HepG2 (cell line): ENCODE measurements around the gene HSPA1L. TPM values are rescaled to one million over a fixed set of nuclear protein-coding genes. Genes with fewer than 3 reads are reported as not detected.

Experiments
- ARID2 ChIP-seq: sonication (generic); formaldehyde crosslinking; IDR thresholded peaks from 2 replicates; pipeline ENCODE4 v1.8.1; 2022; ENCODE audit warnings: mild to moderate bottlenecking, missing genetic modification reagents, borderline replicate concordance
- FOXK2 ChIP-seq: fragments of 450-650 bp; IDR thresholded peaks from 2 replicates; pipeline ENCODE4 v1.6.1; 2016
- ISL2 ChIP-seq: sonication (generic); formaldehyde crosslinking; IDR thresholded peaks from 2 replicates; pipeline ENCODE4 v1.5.0; 2020; ENCODE audit warnings: missing genetic modification reagents
- KDM1A ChIP-seq: IDR thresholded peaks from 2 replicates; pipeline ENCODE4 v1.6.1; 2016; ENCODE audit warnings: missing compliant biosample characterization
- KDM4B ChIP-seq: sonication (generic); formaldehyde crosslinking; IDR thresholded peaks from 2 replicates; pipeline ENCODE4 v1.4.0; 2020; ENCODE audit warnings: missing genetic modification reagents
- NCOR1 ChIP-seq: fragments of 200-600 bp; sonication (generic); IDR thresholded peaks from 2 replicates; pipeline ENCODE4 v1.7.0; 2017; ENCODE audit warnings: antibody characterized with exemption, low read length, borderline replicate concordance
- PHF20 ChIP-seq: sonication (generic); formaldehyde crosslinking; IDR thresholded peaks from 2 replicates; pipeline ENCODE4 v1.5.0; 2020; ENCODE audit warnings: mild to moderate bottlenecking, missing genetic modification reagents
- PPARG ChIP-seq: conservative IDR thresholded peaks from 2 replicates; pipeline ENCODE4 v1.6.1; 2016; ENCODE audit warnings: missing biosample characterization, missing genetic modification reagents
- SOX13 ChIP-seq, 3 experiments: fragments of 450-650 bp in 1 of 3; sonication (generic) in 1 of 3; formaldehyde crosslinking in 1 of 3; IDR thresholded peaks in 2 of 3; conservative IDR thresholded peaks in 1 of 3; 2 replicates each; pipeline versions ENCODE4 v1.5.0 to v1.6.1; 2016 to 2020; ENCODE audit warnings: antibody characterized with exemption in 1 of 3, mild to moderate bottlenecking in 1 of 3, missing compliant biosample characterization in 1 of 3, missing genetic modification reagents in 1 of 3, moderate library complexity in 1 of 3
- ZBTB20 ChIP-seq: sonication (generic); formaldehyde crosslinking; IDR thresholded peaks from 2 replicates; pipeline ENCODE4 v1.8.1; 2023; ENCODE audit warnings: missing genetic modification reagents, low read depth, mild to moderate bottlenecking, borderline replicate concordance
- ZNF234 ChIP-seq: sonication (generic); formaldehyde crosslinking; conservative IDR thresholded peaks from 2 replicates; pipeline ENCODE4 v1.5.1; 2020; ENCODE audit warnings: mild to moderate bottlenecking, missing genetic modification reagents
- ZNF652 ChIP-seq: IDR thresholded peaks from 2 replicates; pipeline ENCODE4 v1.6.1; 2016; ENCODE audit warnings: low read depth, borderline replicate concordance
- polyA plus RNA-seq, 8 experiments: library from polyadenylated mRNA; depleted of rRNA in 3 of 8; stranded (reverse) in 7 of 8; unstranded in 1 of 8; fragments of >200 nt; fragmentation: Illumina TruSeq in 4 of 8; extraction: Trizol in 4 of 8; gene quantifications; 2 replicates each; pipeline versions ENCODE4 v1.2.1 to v1.2.3, GENCODE V29; 2011 to 2016; ENCODE audit warnings: low read depth in 4 of 8, missing spikeins in 1 of 8, mixed read lengths in 1 of 8; ENCODE audit not compliant: insufficient read depth in 1 of 8
- total RNA-seq, 5 experiments: library from RNA; depleted of rRNA; stranded (reverse); fragments of >200 nt; fragmentation: Illumina TruSeq; extraction: Trizol; gene quantifications; 2 replicates each; pipeline ENCODE4 v1.2.3, GENCODE V29; 2016; ENCODE audit warnings: low read depth in 1 of 5
- TF ChIP-seq, protein P1 (sequence below), 2 experiments: sonication (generic) in 1 of 2; formaldehyde crosslinking in 1 of 2; IDR thresholded peaks; 2 replicates each; pipeline versions ENCODE4 v1.4.0 to v1.6.1; 2018 to 2020; ENCODE audit warnings: missing genetic modification reagents in 2 of 2, borderline replicate concordance in 1 of 2, low read depth in 1 of 2, mild to moderate bottlenecking in 1 of 2, missing biosample characterization in 1 of 2
- TF ChIP-seq, protein P2 (sequence below): sonication (generic); formaldehyde crosslinking; IDR thresholded peaks from 2 replicates; pipeline ENCODE4 v1.5.0; 2020; ENCODE audit warnings: mild to moderate bottlenecking, missing genetic modification reagents
- TF ChIP-seq, protein P3 (sequence below): sonication (generic); formaldehyde crosslinking; IDR thresholded peaks from 2 replicates; pipeline ENCODE4 v1.4.0; 2020; ENCODE audit warnings: missing genetic modification reagents, low read depth, mild to moderate bottlenecking, borderline replicate concordance
- TF ChIP-seq, protein P4 (sequence below): sonication (generic); formaldehyde crosslinking; IDR thresholded peaks from 2 replicates; pipeline ENCODE4 v1.4.0; 2020; ENCODE audit warnings: mild to moderate bottlenecking, missing genetic modification reagents
- TF ChIP-seq, protein P5 (sequence below): sonication (generic); formaldehyde crosslinking; IDR thresholded peaks from 2 replicates; pipeline ENCODE4 v1.4.0; 2020; ENCODE audit warnings: mild to moderate bottlenecking, missing genetic modification reagents, borderline replicate concordance

HSPA1L gene
- total and polyA plus RNA-seq, 2 of the 13 experiments (the other 11 are each of a cell fraction or from before 2014, with no cell fraction given): 0.55 to 1.0 TPM

DNA sequence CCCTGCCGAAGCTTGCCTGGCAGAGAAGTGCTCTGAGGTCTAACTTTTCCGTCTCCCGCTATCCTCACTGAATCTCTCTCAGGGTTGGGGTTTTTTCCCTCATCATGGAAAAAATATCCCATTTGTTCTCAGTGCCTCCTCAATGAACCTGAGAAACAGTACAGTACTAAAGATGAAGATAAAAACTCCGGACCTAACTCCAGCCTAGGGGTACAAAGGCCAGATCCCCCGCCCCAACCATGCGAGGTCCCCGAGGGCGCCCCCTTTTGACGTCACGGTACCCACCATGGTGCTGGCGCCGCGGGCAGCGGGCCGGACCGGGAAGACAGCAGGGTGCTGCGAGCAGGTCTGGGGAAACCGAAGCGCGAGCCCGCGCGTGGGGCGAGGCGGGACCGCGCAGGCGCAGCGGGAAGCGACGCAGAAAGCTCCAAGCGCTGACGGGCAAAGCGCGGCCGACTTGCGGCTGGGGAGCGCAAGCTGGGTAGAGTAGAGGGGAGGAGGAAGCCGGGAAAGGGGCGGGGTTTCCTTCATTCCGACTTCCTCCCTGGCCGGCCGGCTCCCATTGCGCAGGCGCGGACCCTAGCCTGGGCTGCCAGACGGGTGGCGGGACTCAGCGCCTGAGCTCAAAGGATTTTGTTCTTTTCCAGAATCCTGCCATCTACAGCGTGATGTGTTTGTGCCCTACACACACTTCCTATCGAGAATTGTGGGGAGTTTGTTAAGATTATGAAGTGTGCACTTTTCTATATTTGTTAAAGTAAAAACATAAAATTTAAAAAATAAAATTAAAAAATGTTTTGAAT, 8.4 kb downstream of the HSPA1L start, which contains the start of gene LSM2 (continued):
- TF ChIP-seq PHF20 (CRISPR knock-in tag): peak; percentile 95
- TF ChIP-seq, protein P1, sequence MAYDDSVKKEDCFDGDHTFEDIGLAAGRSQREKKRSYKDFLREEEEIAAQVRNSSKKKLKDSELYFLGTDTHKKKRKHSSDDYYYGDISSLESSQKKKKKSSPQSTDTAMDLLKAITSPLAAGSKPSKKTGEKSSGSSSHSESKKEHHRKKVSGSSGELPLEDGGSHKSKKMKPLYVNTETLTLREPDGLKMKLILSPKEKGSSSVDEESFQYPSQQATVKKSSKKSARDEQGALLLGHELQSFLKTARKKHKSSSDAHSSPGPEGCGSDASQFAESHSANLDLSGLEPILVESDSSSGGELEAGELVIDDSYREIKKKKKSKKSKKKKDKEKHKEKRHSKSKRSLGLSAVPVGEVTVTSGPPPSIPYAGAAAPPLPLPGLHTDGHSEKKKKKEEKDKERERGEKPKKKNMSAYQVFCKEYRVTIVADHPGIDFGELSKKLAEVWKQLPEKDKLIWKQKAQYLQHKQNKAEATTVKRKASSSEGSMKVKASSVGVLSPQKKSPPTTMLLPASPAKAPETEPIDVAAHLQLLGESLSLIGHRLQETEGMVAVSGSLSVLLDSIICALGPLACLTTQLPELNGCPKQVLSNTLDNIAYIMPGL (CRISPR knock-in tag; IDR thresholded peaks at IDR 0.05; ENCODE audit: borderline replicate concordance in 1 of 2, low read depth in 1 of 2): peak; percentile 98 to 99
- TF ChIP-seq KDM1A (CRISPR knock-in tag): no peak
- peak; percentile 87 for TF ChIP-seq ZBTB20 (CRISPR knock-in tag)
- TF ChIP-seq, protein P2, sequence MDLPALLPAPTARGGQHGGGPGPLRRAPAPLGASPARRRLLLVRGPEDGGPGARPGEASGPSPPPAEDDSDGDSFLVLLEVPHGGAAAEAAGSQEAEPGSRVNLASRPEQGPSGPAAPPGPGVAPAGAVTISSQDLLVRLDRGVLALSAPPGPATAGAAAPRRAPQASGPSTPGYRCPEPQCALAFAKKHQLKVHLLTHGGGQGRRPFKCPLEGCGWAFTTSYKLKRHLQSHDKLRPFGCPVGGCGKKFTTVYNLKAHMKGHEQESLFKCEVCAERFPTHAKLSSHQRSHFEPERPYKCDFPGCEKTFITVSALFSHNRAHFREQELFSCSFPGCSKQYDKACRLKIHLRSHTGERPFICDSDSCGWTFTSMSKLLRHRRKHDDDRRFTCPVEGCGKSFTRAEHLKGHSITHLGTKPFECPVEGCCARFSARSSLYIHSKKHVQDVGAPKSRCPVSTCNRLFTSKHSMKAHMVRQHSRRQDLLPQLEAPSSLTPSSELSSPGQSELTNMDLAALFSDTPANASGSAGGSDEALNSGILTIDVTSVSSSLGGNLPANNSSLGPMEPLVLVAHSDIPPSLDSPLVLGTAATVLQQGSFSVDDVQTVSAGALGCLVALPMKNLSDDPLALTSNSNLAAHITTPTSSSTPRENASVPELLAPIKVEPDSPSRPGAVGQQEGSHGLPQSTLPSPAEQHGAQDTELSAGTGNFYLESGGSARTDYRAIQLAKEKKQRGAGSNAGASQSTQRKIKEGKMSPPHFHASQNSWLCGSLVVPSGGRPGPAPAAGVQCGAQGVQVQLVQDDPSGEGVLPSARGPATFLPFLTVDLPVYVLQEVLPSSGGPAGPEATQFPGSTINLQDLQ (CRISPR knock-in tag): no peak
- TF ChIP-seq PPARG (CRISPR knock-in tag): peak; percentile 78
- TF ChIP-seq ZNF652 (CRISPR knock-in tag): no peak
- TF ChIP-seq ISL2 (CRISPR knock-in tag): peak; percentile 61; the same call in 1 of the 2 replicates
- TF ChIP-seq KDM4B: peak; percentile 47
- no peak for TF ChIP-seq FOXK2
- TF ChIP-seq, protein P3, sequence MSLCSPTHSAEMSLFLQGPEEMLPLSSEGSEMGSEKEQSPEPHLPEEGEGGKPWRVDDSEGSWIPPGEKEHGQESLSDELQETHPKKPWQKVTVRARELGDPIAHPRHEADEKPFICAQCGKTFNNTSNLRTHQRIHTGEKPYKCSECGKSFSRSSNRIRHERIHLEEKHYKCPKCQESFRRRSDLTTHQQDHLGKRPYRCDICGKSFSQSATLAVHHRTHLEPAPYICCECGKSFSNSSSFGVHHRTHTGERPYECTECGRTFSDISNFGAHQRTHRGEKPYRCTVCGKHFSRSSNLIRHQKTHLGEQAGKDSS (CRISPR knock-in tag): peak; percentile 99
- TF ChIP-seq SOX13 (IDR thresholded peaks at IDR 0.05): no peak
- TF ChIP-seq SOX13 (CRISPR knock-in tag; conservative IDR thresholded peaks at IDR 0.05 in 1 of 2, IDR thresholded peaks at IDR 0.05 in 1 of 2): peak in 1 of 2 experiments; percentile 54; a peak in 2 of 4 replicates
- TF ChIP-seq, protein P4, sequence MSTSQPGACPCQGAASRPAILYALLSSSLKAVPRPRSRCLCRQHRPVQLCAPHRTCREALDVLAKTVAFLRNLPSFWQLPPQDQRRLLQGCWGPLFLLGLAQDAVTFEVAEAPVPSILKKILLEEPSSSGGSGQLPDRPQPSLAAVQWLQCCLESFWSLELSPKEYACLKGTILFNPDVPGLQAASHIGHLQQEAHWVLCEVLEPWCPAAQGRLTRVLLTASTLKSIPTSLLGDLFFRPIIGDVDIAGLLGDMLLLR: peak; percentile 86
- peak; percentile 84 for TF ChIP-seq NCOR1
- TF ChIP-seq, protein P5, sequence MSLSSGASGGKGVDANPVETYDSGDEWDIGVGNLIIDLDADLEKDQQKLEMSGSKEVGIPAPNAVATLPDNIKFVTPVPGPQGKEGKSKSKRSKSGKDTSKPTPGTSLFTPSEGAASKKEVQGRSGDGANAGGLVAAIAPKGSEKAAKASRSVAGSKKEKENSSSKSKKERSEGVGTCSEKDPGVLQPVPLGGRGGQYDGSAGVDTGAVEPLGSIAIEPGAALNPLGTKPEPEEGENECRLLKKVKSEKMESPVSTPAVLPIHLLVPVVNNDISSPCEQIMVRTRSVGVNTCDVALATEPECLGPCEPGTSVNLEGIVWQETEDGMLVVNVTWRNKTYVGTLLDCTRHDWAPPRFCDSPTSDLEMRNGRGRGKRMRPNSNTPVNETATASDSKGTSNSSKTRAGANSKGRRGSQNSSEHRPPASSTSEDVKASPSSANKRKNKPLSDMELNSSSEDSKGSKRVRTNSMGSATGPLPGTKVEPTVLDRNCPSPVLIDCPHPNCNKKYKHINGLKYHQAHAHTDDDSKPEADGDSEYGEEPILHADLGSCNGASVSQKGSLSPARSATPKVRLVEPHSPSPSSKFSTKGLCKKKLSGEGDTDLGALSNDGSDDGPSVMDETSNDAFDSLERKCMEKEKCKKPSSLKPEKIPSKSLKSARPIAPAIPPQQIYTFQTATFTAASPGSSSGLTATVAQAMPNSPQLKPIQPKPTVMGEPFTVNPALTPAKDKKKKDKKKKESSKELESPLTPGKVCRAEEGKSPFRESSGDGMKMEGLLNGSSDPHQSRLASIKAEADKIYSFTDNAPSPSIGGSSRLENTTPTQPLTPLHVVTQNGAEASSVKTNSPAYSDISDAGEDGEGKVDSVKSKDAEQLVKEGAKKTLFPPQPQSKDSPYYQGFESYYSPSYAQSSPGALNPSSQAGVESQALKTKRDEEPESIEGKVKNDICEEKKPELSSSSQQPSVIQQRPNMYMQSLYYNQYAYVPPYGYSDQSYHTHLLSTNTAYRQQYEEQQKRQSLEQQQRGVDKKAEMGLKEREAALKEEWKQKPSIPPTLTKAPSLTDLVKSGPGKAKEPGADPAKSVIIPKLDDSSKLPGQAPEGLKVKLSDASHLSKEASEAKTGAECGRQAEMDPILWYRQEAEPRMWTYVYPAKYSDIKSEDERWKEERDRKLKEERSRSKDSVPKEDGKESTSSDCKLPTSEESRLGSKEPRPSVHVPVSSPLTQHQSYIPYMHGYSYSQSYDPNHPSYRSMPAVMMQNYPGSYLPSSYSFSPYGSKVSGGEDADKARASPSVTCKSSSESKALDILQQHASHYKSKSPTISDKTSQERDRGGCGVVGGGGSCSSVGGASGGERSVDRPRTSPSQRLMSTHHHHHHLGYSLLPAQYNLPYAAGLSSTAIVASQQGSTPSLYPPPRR (CRISPR knock-in tag): peak; percentile 80
- TF ChIP-seq ARID2 (CRISPR knock-in tag): peak; percentile 64; the same call in 1 of the 2 replicates
- TF ChIP-seq ZNF234 (CRISPR knock-in tag): no peak
